CD4-positive, alpha-beta T cell treated with Interleukin-21 for 1 hour (primary cell): Measurements from ENCODE around the gene TMEM204.

ENCODE experiments used
- DNase-seq: peaks from one replicate; pipeline ENCODE4 v3.0.0-alpha.2; 2020

TMEM204 gene

DNA sequence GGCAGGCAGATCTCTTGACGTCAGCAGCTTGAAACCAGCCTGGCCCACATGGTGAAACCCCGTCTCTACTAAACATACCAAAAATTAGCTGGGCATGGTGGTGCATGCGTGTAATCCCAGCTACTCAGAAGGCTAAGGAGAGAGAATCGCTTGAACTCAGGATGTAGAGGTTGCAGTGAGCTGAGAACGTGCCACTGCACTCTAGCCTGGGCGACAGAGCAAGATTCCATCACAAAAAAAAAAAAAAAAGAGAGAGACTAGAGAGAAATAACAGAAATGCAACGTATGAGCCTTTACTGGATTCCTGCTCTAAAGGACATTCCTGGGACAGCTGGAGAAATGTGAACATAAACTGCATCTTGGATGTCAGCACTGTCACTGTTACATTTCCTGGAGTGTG is 67.6 kb downstream of the TMEM204 start:
- DNase-seq, result no peak

DNA sequence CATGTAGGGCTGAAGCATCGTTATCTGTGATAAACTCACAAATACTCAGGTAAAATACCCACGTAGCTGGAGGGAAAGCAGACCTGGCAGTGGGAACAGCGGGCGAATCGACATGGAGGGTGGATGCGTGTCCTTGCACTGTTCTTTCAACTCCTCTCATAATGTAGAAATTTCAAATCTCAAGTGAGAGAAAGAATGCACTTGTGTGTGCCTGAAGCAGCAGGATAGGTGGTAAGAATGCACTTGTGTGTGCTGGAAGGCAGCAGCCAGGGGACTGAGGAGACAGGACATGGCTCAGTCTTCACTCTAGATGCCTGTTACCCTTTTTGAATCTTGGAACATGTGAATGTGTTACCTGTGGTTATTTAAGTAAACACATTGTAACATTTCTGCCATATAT is 68.0 kb downstream of the TMEM204 start:
- DNase-seq, result no peak

- DNase-seq, result no peak
Measured at GRCh38 chr16:1602285-1602684, 68.8 kb downstream of the TMEM204 start.
